Measurements from ENCODE around the gene CCDC43. TPM values are rescaled to one million over a fixed set of nuclear protein-coding genes. Genes with fewer than 3 reads are reported as not detected.

Gene CCDC43
- total and polyA plus RNA-seq, 2 of the 13 experiments (the other 11 are each of a cell fraction or from before 2014, with no cell fraction given), result 17.5 to 94.8 TPM

GRCh38 chr17:44689477-44690217, at the start of gene CCDC43 (continued):
- TF ChIP-seq CBX2 (IDR thresholded peaks at IDR 0.05; ENCODE audit: low read depth, low read length) (no peak), CBX2 (CRISPR knock-in tag; IDR thresholded peaks at IDR 0.05; ENCODE audit: low read depth) (no peak), AFF4 (CRISPR knock-in tag; IDR thresholded peaks at IDR 0.05) (0 out of 2 replicates have a peak, but pooled peaks have one; percentile 65), ZNF318 (CRISPR knock-in tag; IDR thresholded peaks at IDR 0.05) (peak; percentile 42; the same call in 1 of the 2 replicates), ZNF12 (CRISPR knock-in tag; IDR thresholded peaks at IDR 0.05) (no peak; the same call in 1 of the 2 replicates), SMAD9 (CRISPR knock-in tag; IDR thresholded peaks at IDR 0.05) (peak; percentile 51; the same call in 1 of the 2 replicates), TOPORS (CRISPR knock-in tag; IDR thresholded peaks at IDR 0.05) (peak; percentile 97), ZNF275 (CRISPR knock-in tag; IDR thresholded peaks at IDR 0.05; ENCODE audit: borderline replicate concordance) (peak; percentile 77; the same call in 1 of the 2 replicates), FLYWCH1 (CRISPR knock-in tag; IDR thresholded peaks at IDR 0.05) (no peak), CHCHD3 (CRISPR knock-in tag; IDR thresholded peaks at IDR 0.05) (no peak), ZNF577 (CRISPR knock-in tag; IDR thresholded peaks at IDR 0.05; ENCODE audit: borderline replicate concordance, low read depth) (no peak), ZNF383 (CRISPR knock-in tag; IDR thresholded peaks at IDR 0.05; ENCODE audit: borderline replicate concordance) (no peak), PBX2 (CRISPR knock-in tag; IDR thresholded peaks at IDR 0.05) (no peak), NRL (CRISPR knock-in tag; IDR thresholded peaks at IDR 0.05; ENCODE audit: borderline replicate concordance) (peak; percentile 72; the same call in 1 of the 2 replicates)
